Epithelial cell of umbilical artery (primary cell): ENCODE results near the gene MYO6. TPM values are rescaled to one million over a fixed set of nuclear protein-coding genes. Genes with fewer than 3 reads are reported as not detected.

Source experiments
- total RNA-seq: library from RNA; depleted of rRNA; stranded (reverse); fragments of >200 nt; gene quantifications from 2 replicates; pipeline ENCODE4 v1.2.3, GENCODE V29; 2014

Gene MYO6
- total RNA-seq = 23.9 and 29.9 TPM in 2 replicates

DNA sequence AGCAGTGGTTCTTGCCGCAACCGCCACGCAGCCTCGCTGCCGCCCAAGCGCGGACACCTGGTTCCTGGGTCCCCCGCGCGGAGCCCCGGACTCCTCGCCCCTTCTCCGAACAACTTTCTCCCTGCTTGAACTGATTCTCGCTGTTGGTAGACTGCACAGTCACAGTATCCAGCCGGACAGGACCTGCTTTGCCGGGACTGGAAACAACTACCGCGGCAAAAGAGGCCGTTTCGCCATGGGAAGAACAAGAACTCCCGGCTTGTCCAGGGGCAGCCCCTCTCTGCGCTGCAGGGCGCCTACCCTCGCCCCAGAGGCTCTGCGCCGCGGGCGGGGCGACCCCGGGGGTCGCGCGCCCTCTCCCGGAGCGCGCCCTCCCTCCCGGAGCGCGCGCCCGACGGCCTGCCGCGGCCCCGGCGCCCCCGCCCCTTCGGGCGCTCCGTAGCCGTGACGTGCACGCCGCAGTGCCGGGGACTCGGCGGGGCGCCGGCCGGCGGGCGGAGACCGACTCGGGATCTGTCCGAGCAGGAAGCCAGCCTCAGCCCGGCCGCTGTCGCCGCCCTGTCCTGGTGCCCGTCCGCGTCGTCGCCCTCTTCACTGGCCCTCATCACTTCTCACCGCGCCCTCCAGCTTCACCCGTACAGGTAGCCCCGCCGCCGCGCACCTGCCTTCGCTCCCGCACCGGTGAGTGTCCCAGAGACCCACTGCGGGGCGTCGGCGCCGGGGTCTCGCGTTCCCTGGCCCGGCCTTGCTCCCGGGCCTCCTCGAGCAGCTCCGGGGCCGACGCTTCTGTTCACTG is at the start of gene MYO6:
MYO6 (plus strand) TSS at position 497 of the 796 bp plus-strand sequence. CDS start 68,309 bp downstream, outside the sequence.

Other genes with a start within 250 kb of the MYO6 start
- gene SENP6, start 147.4 kb upstream of the MYO6 start, total RNA-seq = 58.8 and 79.3 TPM in 2 replicates